Psoas muscle (tissue), 8 donors: Measurements from ENCODE around the gene CD226. TPM values are rescaled to one million over a fixed set of nuclear protein-coding genes. Genes with fewer than 3 reads are reported as not detected.

Experiments used
- ATAC-seq, 4 donors: fragments of 200-7000 bp; cut with Tn5 transposase; one replicate each; pipeline ENCODE4 v1.9.1; 2020; ENCODE audit warnings: moderate library complexity in 3 of 4, mild to moderate bottlenecking in 2 of 4
- DNase-seq, 2 donors: peaks; one replicate each; pipeline ENCODE4 v3.0.0-alpha.2; 2020
- H3K27ac ChIP-seq: fragments of 200-600 bp; one replicate; pipeline ENCODE4 v1.8.0; 2022
- H3K27me3 ChIP-seq, 3 donors: fragments of 200-600 bp in 1 of 3; one replicate each; pipeline versions ENCODE4 v1.6.1 to v1.8.0; 2013 to 2022; ENCODE audit warnings: low read length in 2 of 3, mild to moderate bottlenecking in 2 of 3, moderate library complexity in 1 of 3; ENCODE audit not compliant: insufficient read depth in 3 of 3
- H3K36me3 ChIP-seq, 2 donors: fragments of 200-600 bp in 1 of 2; one replicate each; pipeline versions ENCODE4 v1.6.1 to v1.8.0; 2013 to 2022; ENCODE audit warnings: low read depth in 1 of 2, mild to moderate bottlenecking in 1 of 2, moderate library complexity in 1 of 2; ENCODE audit not compliant: insufficient read depth in 1 of 2
- H3K4me1 ChIP-seq: fragments of 200-600 bp; one replicate; pipeline ENCODE4 v1.8.0; 2022
- H3K4me3 ChIP-seq: fragments of 200-600 bp; one replicate; pipeline ENCODE4 v1.8.0; 2022; ENCODE audit warnings: mild to moderate bottlenecking
- H3K9me3 ChIP-seq: fragments of 200-600 bp; one replicate; pipeline ENCODE4 v1.8.0; 2022
- CTCF ChIP-seq: fragments of 200-600 bp; IDR thresholded peaks from one replicate; pipeline ENCODE4 v1.8.0; 2022; ENCODE audit warnings: antibody characterized with exemption
- WGBS, 3 donors: extraction: QIAGEN DNeasy Blood & Tissue Kit; methylation state at CpG; one replicate each; pipeline versions ENCODE4 v1.1.6 to v1.1.7; 2013; 5-methylcytosine and 5-hydroxymethylcytosine counted together
- intact Hi-C, 2 donors: fragments of 100-400 bp; cut with DNase I; formaldehyde crosslinking; loops; one replicate each; pipeline versions ENCODE4 v1.11.0 to v1.14.2; 2022
- polyA plus RNA-seq, 3 donors: library from polyadenylated mRNA; stranded (reverse); fragments of 200-250 nt; gene quantifications; one replicate each; pipeline ENCODE4 v1.2.3, GENCODE V29; 2013
- total RNA-seq, 4 donors: library from RNA; stranded (reverse); fragmentation: NEBNext Ultra II Directional in 2 of 4; extraction: Animal tissue kit (Norgen Biotek cat#: 25700) in 2 of 4; gene quantifications; one replicate each; pipeline versions ENCODE4 v1.2.1 to v1.2.4, GENCODE V29; 2021 to 2023
- donor health status: healthy with polysubstance abuse.
- donor health status: DM: no; HTN: no; CAD: no; lungs with moderate emphysema.
- donor health status: Bipolar disorder and iron deficiency.
- donor health status: healthy.
- donor health status: DM: yes; HTN: yes; CAD: no.
- donor health status: DM: no; HTN: no; CAD: no.
- donor health status: DM: no; HTN: no; CAD: no.
- donor health status: DM: yes; HTN: yes; CAD: no.

CD226 gene
- total and polyA plus RNA-seq, 7 donors, result 0.06 to 1.8 (median 0.27) TPM

GRCh38 chr18:69841117-69841516 lies 106.6 kb downstream of the CD226 start:
- Histone ChIP-seq H3K4me1 (no peaks in the 10 kb centered on the region), H3K27me3 (no peaks in the 10 kb centered on the region), H3K36me3 (no peaks in the 10 kb centered on the region), H3K4me3 (no peak overlapping the region), H3K9me3 (no peaks in the 10 kb centered on the region), H3K27ac (no peak overlapping the region)
- TF ChIP-seq CTCF, result no peak
- ATAC-seq, result no peak
- intact Hi-C loops, result no loop called here
- 38 to 55% (median 46%) methylated on average over 9 of the region's 9 CpGs for WGBS, 3 donors
- no peak for DNase-seq

DNA sequence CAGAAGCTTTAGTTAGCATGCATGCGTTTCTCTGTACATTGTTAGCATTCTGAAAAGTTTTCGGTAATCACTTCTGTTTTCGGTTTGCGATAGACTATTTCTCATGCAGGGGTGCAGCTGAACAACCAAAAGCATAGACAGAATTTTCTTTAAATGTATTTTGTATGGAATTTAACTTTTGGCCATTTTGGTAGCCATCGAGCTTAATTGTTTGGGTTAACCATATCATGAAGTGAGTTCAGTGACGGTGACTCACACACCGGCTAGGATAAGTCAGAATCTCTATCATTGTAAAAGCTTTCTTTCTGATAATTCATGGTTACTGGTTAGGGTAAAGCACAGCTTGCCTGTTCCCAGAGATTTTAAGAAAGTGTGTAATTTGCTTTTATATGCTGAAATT lies 107.2 kb downstream of the CD226 start:
- H3K9me3 ChIP-seq, result no peaks in the 10 kb centered on the region
- no peak for TF ChIP-seq CTCF
- ATAC-seq (no peak), DNase-seq (no peak)
- no peaks in the 10 kb centered on the region for H3K36me3 ChIP-seq
- no peaks in the 10 kb centered on the region for H3K4me1 ChIP-seq
- no peak overlapping the region for H3K4me3 ChIP-seq
- 29 to 36% (median 29%) methylated on average over 7 of the region's 7 CpGs for WGBS, 3 donors
- intact Hi-C loops, result no loop called here
- H3K27me3 ChIP-seq, result no peaks in the 10 kb centered on the region
- no peak overlapping the region for H3K27ac ChIP-seq

DNA sequence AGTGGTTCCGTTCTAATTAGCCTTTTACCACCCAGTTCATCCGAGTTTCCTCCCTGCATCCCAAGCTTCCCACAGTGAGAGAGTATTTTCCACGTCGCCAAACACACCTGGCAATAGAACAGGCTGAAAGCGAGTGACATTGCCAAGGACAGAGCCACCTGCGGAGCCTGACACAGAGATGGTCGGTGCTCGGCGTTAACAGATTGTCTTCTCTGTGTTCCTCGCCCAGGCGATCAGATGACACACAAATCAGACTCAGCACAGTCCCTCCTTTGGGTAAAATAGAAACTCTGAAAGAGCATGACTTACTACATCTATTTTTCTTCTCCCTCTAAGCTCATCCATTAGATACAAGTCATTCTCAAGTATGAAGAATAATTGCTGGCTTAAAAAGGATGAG lies 107.7 kb downstream of the CD226 start:
- no peaks in the 10 kb centered on the region for H3K36me3 ChIP-seq
- H3K9me3 ChIP-seq, result no peaks in the 10 kb centered on the region
- H3K27me3 ChIP-seq, result no peaks in the 10 kb centered on the region
- no peaks in the 10 kb centered on the region for H3K4me1 ChIP-seq
- intact Hi-C loops, result no loop called here
- no peak overlapping the region for H3K27ac ChIP-seq
- DNase-seq (no peak), ATAC-seq (no peak)
- H3K4me3 ChIP-seq, result no peak overlapping the region
- WGBS, 3 donors, result 32 to 36% (median 35%) methylated on average over 11 of the region's 11 CpGs
- TF ChIP-seq CTCF, result no peak

GRCh38 chr18:69839497-69839896 lies 108.2 kb downstream of the CD226 start:
- Histone ChIP-seq H3K4me1 (no peaks in the 10 kb centered on the region), H3K36me3 (no peaks in the 10 kb centered on the region), H3K9me3 (no peaks in the 10 kb centered on the region), H3K27ac (no peak overlapping the region), H3K27me3 (no peaks in the 10 kb centered on the region), H3K4me3 (no peak overlapping the region)
- intact Hi-C loops, result no loop called here
- TF ChIP-seq CTCF, result no peak
- ATAC-seq (no peak), DNase-seq (no peak)
- 82 to 88% (median 85%) methylated on average over 11 of the region's 11 CpGs for WGBS, 3 donors

- intact Hi-C loops, result no loop called here
- H3K27me3 ChIP-seq, result no peaks in the 10 kb centered on the region
- WGBS, 3 donors, result 92 to 93% (median 93%) methylated on average over 3 of the region's 3 CpGs
- no peak overlapping the region for H3K4me3 ChIP-seq
- no peaks in the 10 kb centered on the region for H3K9me3 ChIP-seq
- no peak for DNase-seq
- no peak for TF ChIP-seq CTCF
- no peaks in the 10 kb centered on the region for H3K4me1 ChIP-seq
- H3K36me3 ChIP-seq, result no peaks in the 10 kb centered on the region
- peak in 1 of 4 donors; percentile 49 for ATAC-seq
- no peak overlapping the region for H3K27ac ChIP-seq
Observed at GRCh38 chr18:69838620-69839411, 108.9 kb downstream of the CD226 start.
